Common myeloid progenitor, CD34-positive (primary cell): ENCODE data around the gene DENND4B.
A peak's percentile ranks its signal among the peaks of the same experiment; 100 is the strongest.

ENCODE experiments used
- CTCF ChIA-PET: fragments of 350-600 bp; sonication (Branson Sonifier 250); formaldehyde crosslinking; loops from one replicate; lab custom pipeline; 2021; ENCODE audit warnings: antibody characterized with exemption; lab: Charles Lee
- POLR2A ChIA-PET: fragments of 350-600 bp; sonication (Branson Sonifier 250); formaldehyde crosslinking; loops from one replicate; lab custom pipeline; 2021; ENCODE audit warnings: antibody characterized with exemption; lab: Charles Lee
- DNase-seq, 3 donors: peaks; one replicate each; pipeline versions ENCODE4 v3.0.0 to v3.0.0-alpha.2; 2013
- H3K27ac ChIP-seq, 2 experiments: 1 replicate in 1 of 2; 2 replicates in 1 of 2; pipeline ENCODE4 v1.7.0; 2013; ENCODE audit warnings: inconsistent platforms in 2 of 2, low read length in 2 of 2, mild to moderate bottlenecking in 2 of 2, low read depth in 1 of 2, moderate library complexity in 1 of 2; ENCODE audit not compliant: severe bottlenecking in 2 of 2, insufficient read depth in 1 of 2, poor library complexity in 1 of 2
- H3K27me3 ChIP-seq, 5 experiments: replicated peaks in 2 of 5; 1 replicate in 3 of 5; 2 replicates in 2 of 5; pipeline versions ENCODE4 v1.6.1 to v1.7.0; 2013; ENCODE audit warnings: low read length in 4 of 5, mild to moderate bottlenecking in 2 of 5, moderate library complexity in 2 of 5, inconsistent platforms in 1 of 5; ENCODE audit not compliant: insufficient read depth in 5 of 5, control insufficient read depth in 4 of 5
- H3K36me3 ChIP-seq, 4 experiments: 1 replicate in 2 of 4; 2 replicates in 2 of 4; pipeline versions ENCODE4 v1.6.1 to v1.7.0; 2013; ENCODE audit warnings: low read length in 3 of 4, control low read depth in 1 of 4, mild to moderate bottlenecking in 1 of 4; ENCODE audit not compliant: control insufficient read depth in 4 of 4, insufficient read depth in 4 of 4
- H3K4me1 ChIP-seq, 4 experiments: 1 replicate in 3 of 4; 2 replicates in 1 of 4; pipeline versions ENCODE4 v1.6.1 to v1.7.1; 2013; ENCODE audit warnings: low read length in 3 of 4, mild to moderate bottlenecking in 3 of 4, control low read depth in 1 of 4, inconsistent platforms in 1 of 4, moderate library complexity in 1 of 4; ENCODE audit not compliant: control insufficient read depth in 4 of 4, insufficient read depth in 4 of 4; ENCODE audit errors: control extremely low read depth in 1 of 4
- H3K4me3 ChIP-seq, 7 experiments: 1 replicate in 4 of 7; 2 replicates in 3 of 7; pipeline versions ENCODE4 v1.5.1 to v1.7.0; 2013; ENCODE audit warnings: mild to moderate bottlenecking in 7 of 7, low read length in 6 of 7, moderate library complexity in 6 of 7, inconsistent platforms in 2 of 7, low read depth in 2 of 7, control low read depth in 1 of 7; ENCODE audit not compliant: insufficient read depth in 4 of 7, control insufficient read depth in 1 of 7; ENCODE audit errors: extremely low read depth in 1 of 7
- H3K9me3 ChIP-seq, 5 experiments: 1 replicate in 4 of 5; 2 replicates in 1 of 5; pipeline versions ENCODE4 v1.6.1 to v1.7.1; 2013; ENCODE audit warnings: low read length in 4 of 5, mild to moderate bottlenecking in 2 of 5, inconsistent platforms in 1 of 5, low read depth in 1 of 5, moderate library complexity in 1 of 5; ENCODE audit not compliant: control insufficient read depth in 4 of 5, insufficient read depth in 2 of 5; ENCODE audit errors: control extremely low read depth in 1 of 5
- WGBS: methylation state at CpG from one replicate; pipeline ENCODE4 v1.1.5; 2013; ENCODE audit not compliant: insufficient coverage; 5-methylcytosine and 5-hydroxymethylcytosine counted together

Gene DENND4B

GRCh38 chr1:153990468-153991150 is 44.1 kb upstream of the DENND4B start, which contains the start of gene RPS27:
TSS of gene RPS27 (plus strand) at chr1:153990762. CDS start at chr1:153990797, 35 bp downstream.
- ChIA-PET POLR2A (interaction anchor here (0.5 to 2.0 kb wide), 28 partner anchors 11 to 449 kb away, joined by 3 to 12 read pairs (median 3); partner anchors contain the start of genes CREB3L4, CRTC2, GATAD2B and JTB), CTCF (interaction anchor here (0.6 to 5.9 kb wide), 6 partner anchors 9 to 335 kb away, joined by 3 to 43 read pairs (median 4); no protein-coding TSS in a partner anchor)
- peaks cover 16 to 32% (median 25%) of the 10 kb centered on the region in 4 experiments for H3K4me1 ChIP-seq
- H3K36me3 ChIP-seq: peaks cover 6 to 39% (median 21%) of the 10 kb centered on the region in 4 experiments
- H3K27me3 ChIP-seq: no peaks in the 10 kb centered on the region
- peak; percentile 99 for DNase-seq
- H3K4me3 ChIP-seq: peak within 1 kb of the TSS; percentile 90 to 100 (median 95)
- peak within 1 kb of the TSS; percentile 99 to 100 for H3K27ac ChIP-seq
- H3K9me3 ChIP-seq: no peaks in the 10 kb centered on the region
- 0% methylated on average over 21 of the region's 36 CpGs for WGBS

- no peak overlapping the region for H3K27ac ChIP-seq
- no peak overlapping the region for H3K4me3 ChIP-seq
- peaks cover 24 to 46% (median 37%) of the 10 kb centered on the region in 4 experiments for H3K4me1 ChIP-seq
- ChIA-PET CTCF (interaction anchor here (1.0 to 6.3 kb wide), 15 partner anchors 13 to 313 kb away, joined by 3 to 65 read pairs (median 10); partner anchors contain the start of genes CREB3L4, DENND4B, JTB and SLC39A1), POLR2A (interaction anchor here (1.1 to 2.8 kb wide), 4 partner anchors 24 to 65 kb away, joined by 3 to 17 read pairs (median 4); partner anchors contain the start of genes DENND4B, GATAD2B and SLC39A1)
- H3K27me3 ChIP-seq: no peaks in the 10 kb centered on the region
- no peak for DNase-seq
- H3K9me3 ChIP-seq: no peaks in the 10 kb centered on the region
- peaks cover 2 to 18% (median 8%) of the 10 kb centered on the region in 4 experiments for H3K36me3 ChIP-seq
- WGBS: 98% methylated on average over 5 of the region's 8 CpGs
These were observed 41.1 kb upstream of the DENND4B start for GRCh38 chr1:153987621-153988020.

- 1% methylated on average over 14 of the region's 32 CpGs for WGBS
- H3K9me3 ChIP-seq: no peaks in the 10 kb centered on the region
- H3K36me3 ChIP-seq: peaks cover 0 to 8% (median 5%) of the 10 kb centered on the region in 4 experiments
- ChIA-PET CTCF (interaction anchor here (0.9 to 6.3 kb wide), 24 partner anchors 11 to 358 kb away, joined by 3 to 65 read pairs (median 4); partner anchors contain the start of genes CREB3L4, DENND4B, JTB and SLC39A1), POLR2A (interaction anchor here (0.8 to 2.8 kb wide), 6 partner anchors 9 to 196 kb away, joined by 3 to 17 read pairs (median 5); partner anchors contain the start of genes DENND4B, GATAD2B, JTB and SLC39A1)
- H3K4me1 ChIP-seq: peaks cover 14 to 34% (median 23%) of the 10 kb centered on the region in 4 experiments
- H3K4me3 ChIP-seq: peak within 1 kb of the TSS; percentile 23 to 87 (median 66)
- no peaks in the 10 kb centered on the region for H3K27me3 ChIP-seq
- DNase-seq: peak in 2 of 3 donors; percentile 53 to 55
- H3K27ac ChIP-seq: peak within 1 kb of the TSS; percentile 54 to 80
These were observed 39.6 kb upstream of the DENND4B start, which contains the start of gene RAB13 for GRCh38 chr1:153985941-153986761. TSS of gene RAB13 (minus strand) at chr1:153986339. CDS start at chr1:153986236, 103 bp downstream.

- DNase-seq: peak; percentile 78 to 88 (median 87)
- ChIA-PET CTCF (interaction anchor here (0.9 to 6.3 kb wide), 16 partner anchors 11 to 358 kb away, joined by 3 to 65 read pairs (median 8); partner anchors contain the start of genes CREB3L4, DENND4B, JTB and SLC39A1), POLR2A (interaction anchor here (0.7 to 2.8 kb wide), 4 partner anchors 8 to 63 kb away, joined by 5 to 17 read pairs (median 6); partner anchors contain the start of genes CREB3L4, DENND4B, GATAD2B and JTB)
- Histone ChIP-seq H3K36me3 (peaks cover 0 to 9% (median 5%) of the 10 kb centered on the region in 4 experiments), H3K27ac (peak overlapping the region; percentile 54 to 80), H3K4me1 (peaks cover 14 to 32% (median 23%) of the 10 kb centered on the region in 4 experiments), H3K4me3 (peak overlapping the region; percentile 23 to 87 (median 66)), H3K9me3 (no peaks in the 10 kb centered on the region), H3K27me3 (no peaks in the 10 kb centered on the region)
- WGBS: 31% methylated on average over 6 of the region's 7 CpGs
These were observed 38.9 kb upstream of the DENND4B start for GRCh38 chr1:153985341-153985912.

GRCh38 chr1:153984123-153984894 is 37.8 kb upstream of the DENND4B start:
- no peak overlapping the region for H3K27ac ChIP-seq
- 85% methylated on average over 4 of the region's 6 CpGs for WGBS
- ChIA-PET POLR2A (interaction anchor here (0.8 to 1.8 kb wide), 2 partner anchors 18 to 61 kb away, joined by 3 to 7 read pairs; partner anchors contain the start of gene GATAD2B), CTCF (interaction anchor here (1.0 to 6.3 kb wide), 9 partner anchors 10 to 187 kb away, joined by 3 to 65 read pairs (median 8); partner anchors contain the start of genes CREB3L4, DENND4B and JTB)
- H3K9me3 ChIP-seq: no peaks in the 10 kb centered on the region
- H3K27me3 ChIP-seq: no peaks in the 10 kb centered on the region
- H3K4me1 ChIP-seq: peaks cover 14 to 27% (median 23%) of the 10 kb centered on the region in 4 experiments
- H3K36me3 ChIP-seq: peaks cover 0 to 9% (median 5%) of the 10 kb centered on the region in 4 experiments
- H3K4me3 ChIP-seq: no peak overlapping the region
- DNase-seq: peak in 2 of 3 donors; percentile 43 to 57
